Activated CD4-positive, alpha-beta T cell treated with anti-CD3 and anti-CD28 coated beads for 24 hours (primary cell): ENCODE measurements around the gene NOVA1.

ENCODE experiments used
- DNase-seq, 2 donors: peaks; one replicate each; pipeline ENCODE4 v3.0.0-alpha.2; 2020; ENCODE audit warnings: low read depth in 2 of 2

Gene NOVA1

DNA sequence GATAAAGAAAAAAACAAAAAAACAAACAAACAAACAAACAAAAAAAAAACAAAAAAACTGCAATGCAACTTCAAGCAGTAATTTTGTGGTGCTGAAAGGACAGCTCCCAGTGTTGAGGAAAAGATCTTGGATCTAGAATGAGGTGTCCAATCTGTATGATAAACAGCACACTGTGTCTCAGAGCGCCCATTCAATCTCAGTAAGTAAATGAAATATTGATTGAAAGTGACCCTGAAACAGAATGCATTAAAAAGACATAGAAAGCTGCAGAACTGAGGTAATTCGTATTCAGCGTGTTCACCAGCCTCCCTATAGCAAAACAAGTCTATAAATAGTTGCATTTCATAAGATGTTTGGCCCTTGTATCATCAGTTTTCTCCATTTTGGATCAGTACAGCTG, 153.0 kb downstream of the NOVA1 start:
- DNase-seq: no peak

DNA sequence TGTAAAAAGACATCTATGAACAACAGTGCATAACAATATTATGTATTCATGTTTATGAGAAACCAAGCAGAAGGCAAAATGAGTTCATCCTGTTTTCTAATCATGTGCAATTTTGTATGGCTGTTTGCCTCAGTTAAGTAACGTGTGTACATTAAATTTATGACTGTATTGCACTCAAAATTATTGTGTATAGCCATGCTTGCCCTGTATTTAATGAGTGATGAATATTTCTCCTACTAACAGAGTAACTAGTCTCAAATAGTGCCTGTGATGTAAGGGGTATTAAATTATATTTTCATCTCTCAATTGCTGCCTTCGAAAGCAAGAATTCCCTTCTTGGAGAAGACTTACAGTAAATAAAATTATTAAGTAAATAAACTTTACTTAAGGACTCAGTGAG, 154.2 kb downstream of the NOVA1 start:
- DNase-seq: no peak

DNA sequence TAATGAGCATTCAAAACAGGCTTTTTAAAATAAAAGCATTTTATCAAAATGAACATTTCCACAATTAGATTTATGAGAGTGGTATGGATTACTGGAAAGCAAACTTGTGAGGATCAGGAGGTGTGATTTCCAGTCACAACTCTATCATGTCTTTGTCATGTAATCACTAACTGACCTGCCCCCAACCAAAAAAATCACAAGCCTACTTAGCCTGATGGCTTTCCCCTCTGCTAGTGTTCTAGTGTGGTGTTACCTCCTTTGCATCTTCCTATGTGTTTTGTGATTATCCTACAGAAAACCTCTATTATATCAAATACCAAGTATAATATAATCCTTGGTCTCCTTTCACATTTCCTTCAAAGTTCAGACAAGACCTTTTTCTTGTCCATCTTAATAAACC, 168.6 kb downstream of the NOVA1 start:
- no peak for DNase-seq

DNA sequence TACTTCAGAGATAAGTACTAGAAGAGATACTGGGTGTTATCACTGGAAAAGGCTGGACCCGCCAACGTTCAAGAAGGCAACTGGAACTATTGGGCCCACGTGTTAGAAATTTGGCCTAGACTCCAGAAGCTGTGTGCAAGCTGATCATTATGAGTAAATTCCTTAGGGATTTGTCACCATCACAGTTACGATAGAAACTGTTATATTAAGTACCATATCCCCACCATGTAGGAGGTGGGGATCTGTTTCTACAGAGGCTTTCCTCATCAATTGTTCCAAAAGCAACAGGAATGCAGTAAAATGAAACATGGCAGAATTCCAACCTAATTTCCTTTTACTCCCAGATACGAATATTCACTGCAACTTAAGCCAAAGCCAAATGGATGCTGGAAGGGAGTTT, 170.7 kb downstream of the NOVA1 start:
- DNase-seq: no peak

DNA sequence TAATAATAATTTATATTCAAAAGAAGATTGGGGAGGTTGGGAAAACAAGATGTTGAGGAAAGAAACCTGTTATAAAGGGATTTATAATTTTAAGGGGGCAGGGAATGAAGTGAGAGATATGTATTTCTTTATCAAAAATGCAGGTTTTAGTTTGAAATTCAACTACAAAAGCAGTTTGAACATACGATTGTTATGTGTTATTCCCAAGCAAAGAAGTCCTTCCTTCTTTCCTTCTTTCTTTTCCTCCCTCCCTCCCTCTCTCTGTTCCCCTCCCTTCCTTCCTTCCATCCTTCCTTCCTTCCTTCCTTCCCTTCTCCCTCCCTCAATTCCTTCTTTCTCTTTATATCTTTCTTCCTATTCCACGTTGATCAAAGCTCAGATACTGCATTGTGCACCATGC, 173.3 kb downstream of the NOVA1 start:
- no peak for DNase-seq

DNA sequence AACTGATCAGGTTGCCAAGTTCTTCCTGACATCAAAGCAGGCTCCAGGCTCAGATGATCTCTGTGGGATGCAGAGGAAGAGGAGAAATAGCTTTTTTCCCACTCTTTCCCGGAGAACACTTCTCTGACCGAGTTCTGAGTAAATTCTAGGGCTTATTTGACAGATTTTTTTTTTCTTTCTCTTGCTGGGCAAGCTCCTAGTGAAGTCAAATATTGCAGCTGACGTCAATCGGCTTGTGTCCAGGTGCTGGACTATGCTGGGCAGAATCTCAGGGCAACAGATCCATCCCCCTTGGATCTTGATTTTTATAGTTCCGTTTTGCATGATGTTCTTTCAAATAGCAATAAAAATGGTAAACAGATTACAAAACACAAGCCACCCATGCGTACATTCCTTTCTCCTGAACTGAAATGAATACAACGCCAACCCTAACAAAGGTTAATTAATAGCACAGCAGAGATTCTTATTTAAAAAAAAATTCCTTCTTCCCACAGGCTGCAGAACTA, 182.2 kb downstream of the NOVA1 start:
- DNase-seq: no peak

DNA sequence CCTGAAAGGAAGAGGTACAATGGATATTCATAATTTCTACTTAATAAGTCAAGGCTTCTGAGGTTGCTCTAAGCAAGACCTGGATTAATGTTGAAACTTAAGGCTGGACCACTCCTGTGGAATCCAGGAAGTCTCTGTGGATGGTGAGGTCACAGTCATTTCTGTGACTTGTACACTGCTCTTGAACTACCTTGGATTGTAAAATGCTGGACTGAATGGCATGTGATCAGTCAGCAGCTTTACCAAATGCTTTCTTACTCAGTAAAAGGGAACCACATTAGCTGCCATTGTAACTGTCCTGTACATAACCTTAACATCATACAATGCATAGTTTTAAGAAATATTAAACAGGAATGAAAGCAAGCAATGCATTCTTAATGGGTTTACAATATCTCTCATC, 182.9 kb downstream of the NOVA1 start:
- no peak for DNase-seq

DNA sequence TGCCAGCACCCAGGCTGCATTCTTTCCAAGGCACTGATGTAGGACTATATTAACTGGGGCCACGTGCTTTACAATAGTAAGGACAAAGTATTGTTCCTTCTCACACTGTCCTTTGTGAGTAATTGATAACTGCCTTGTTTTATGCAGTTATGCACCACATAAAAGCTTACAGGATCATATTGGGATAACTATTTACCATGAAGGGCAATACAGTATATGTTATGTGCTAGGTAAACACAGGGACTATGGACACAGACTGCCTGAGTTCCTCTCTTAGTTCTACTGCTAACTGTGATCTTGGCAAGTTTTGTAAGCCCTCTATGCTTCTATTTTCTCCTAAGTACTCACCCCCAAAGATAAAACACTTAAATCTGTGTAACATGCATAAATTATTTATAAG, 183.7 kb downstream of the NOVA1 start:
- DNase-seq: no peak

DNA sequence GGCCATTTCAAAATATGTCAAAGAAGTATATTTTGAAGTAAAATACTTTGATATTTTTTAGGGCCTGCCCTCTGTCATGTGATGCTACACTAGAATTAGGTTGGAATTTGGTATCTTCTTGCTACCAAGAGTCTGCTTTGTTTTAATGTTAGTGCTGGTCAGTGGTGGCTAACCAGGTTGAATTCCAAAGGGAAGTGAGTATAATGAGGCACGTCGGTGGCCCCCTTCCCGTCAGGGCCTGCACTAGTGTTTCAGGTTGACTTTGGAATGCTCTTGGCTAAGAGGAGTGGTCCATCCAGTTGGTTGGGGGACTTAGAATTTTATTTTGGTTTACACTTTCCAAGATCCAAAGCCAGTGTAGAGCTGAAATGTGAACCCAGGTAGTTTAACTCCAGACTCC, 185.4 kb downstream of the NOVA1 start:
- DNase-seq: no peak

DNA sequence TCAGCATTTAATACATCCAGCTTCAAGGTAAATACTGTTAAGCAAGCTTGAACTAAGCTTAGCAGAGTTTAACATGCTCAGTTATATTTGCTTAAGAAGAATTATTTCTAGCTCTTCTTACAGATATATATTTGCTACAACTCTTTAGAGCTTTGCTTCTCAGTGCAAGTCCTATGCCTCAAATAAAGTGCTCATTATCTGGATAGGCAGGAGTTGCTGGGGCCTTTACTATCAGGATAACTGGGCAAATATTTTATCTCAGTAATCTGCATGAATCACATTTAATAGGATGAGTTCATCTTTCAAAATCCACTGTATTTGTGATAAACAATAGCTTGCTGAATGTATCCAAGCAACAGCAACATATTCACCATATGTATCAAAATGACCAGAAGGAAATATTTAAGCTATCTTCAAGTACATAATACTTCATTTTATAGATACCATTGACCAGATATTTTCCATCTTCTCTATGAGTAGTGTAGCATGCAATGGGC, 187.6 kb downstream of the NOVA1 start:
- no peak for DNase-seq

DNA sequence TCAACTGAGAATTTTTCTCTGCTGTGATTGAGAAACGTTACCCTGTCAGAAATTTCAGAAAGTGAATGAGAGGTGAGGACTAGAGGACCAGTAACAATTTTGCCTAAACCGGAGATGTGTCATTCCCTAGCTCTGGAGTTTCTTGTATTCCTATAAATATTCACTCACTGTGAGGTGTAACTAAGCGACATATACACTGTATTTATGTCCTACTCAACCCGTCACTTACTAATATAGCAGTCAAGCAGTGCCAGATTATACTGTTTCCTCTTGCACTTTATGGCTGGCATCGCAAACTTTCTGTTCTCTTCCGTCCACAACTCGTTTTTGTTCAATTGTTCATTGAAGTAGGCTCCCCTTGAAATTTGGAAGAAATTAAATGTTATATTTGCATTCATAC, 192.9 kb downstream of the NOVA1 start:
- DNase-seq: no peak

DNA sequence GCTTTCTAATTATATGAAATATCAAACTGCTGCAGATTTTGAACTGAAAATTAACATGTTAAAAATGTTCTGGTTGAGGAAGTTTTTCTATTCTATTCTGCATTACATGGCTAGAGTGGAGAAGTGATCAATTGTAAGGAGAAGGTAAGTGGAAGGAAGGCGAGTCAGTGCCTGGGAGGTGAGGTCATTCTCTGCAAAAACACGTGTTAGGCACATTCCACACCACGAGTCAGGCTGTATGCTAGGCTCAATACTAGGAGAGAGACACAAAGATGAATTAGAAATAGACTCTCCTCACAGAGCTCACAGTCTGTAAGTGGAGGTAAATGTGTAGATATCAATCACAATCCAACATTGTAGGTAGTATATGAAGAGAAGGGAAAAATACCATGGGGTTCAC, 194.1 kb downstream of the NOVA1 start:
- no peak for DNase-seq

DNA sequence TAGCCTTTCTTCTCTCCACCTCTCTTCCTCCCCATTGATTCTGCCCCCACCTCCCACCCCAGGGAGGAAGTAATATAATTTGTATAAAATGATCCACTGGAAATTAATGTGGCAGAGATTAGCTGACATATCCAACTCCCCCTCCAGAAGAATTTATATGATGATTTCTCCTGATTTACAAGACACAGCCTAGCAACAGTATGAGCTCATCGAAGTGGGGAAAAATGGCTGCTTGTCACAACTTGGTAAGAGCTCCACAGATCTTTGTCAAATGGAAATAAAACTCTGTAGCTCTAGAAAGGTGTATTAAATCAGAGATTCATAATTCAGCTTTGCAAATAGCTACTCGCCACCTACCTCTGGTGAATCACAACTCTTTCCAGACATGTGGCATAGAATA, 195.7 kb downstream of the NOVA1 start:
- DNase-seq: no peak

DNA sequence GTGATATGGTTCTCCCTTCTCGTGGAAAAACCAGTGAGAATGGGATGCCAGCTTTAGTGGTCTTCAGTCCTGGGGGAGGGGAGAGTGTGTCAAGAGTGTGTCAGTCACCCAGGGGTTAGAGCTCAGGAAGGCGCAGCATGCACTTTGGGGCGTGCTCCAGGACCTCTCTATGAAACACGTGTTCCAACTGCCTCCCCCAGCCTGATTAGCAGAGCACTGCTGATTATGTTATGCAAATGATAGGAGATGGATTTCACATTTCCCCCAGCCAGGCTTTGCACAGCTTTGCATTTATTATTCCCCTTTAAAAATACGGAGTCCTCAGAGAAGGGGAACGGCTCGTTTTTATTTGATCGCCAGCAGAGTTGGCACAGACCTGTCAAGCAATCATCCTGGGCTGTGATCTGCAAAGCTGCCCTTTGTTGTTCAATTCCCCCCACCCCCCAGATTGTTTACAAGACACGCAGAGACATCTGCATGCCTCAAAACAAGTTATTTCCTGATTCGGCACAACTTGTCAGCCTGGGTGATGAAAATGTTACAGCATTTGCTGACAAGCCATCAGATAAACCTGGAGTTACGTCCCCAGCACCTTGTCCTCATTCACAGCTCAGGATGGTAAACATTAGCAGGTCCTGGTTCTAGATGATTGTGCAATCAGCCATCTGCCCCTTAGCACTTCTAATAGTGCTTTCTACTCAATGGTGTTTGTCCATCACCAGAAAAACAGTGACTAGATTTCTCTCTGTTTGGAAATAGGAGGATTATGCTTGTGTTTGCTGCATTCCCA, 196.5 kb downstream of the NOVA1 start:
- DNase-seq: no peak

DNA sequence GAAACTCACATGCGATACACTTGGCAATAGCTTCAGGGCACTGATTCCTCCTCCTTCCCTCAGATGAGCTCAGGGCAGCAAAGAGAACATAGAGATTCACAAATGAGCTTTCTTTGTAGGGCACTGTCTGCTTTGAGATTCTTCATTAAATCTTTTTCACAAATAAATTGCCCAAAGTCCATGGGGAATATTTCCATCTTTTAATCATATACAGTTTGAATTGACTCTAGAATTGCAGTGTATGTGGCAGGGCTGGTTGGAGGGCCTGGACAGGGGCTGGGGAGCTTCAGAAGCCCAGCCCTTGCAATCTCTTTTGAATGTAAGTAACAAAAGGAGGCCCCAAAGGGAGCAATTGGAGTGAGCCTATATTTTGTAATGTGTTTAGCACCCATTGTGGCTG, 197.5 kb downstream of the NOVA1 start:
- no peak for DNase-seq

DNA sequence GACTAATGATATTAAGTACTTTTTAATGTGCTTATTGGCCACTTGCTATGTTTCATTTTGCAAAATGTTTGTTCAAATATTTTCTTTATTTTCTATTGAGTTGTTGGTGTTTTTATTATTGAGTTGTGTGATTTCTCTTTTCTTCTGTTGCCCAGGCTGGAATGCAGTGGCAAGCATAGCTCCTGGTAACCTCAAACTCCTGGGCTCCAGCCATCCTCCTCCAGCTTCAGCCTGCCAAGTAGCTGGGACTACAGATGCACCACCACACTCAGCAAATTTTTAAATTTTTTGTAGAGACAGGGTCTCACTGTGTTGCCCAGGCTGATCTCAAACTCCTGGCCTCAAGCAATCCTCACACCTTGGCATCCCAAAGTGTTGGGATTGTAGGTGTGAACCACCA, 199.2 kb downstream of the NOVA1 start:
- DNase-seq: no peak
